Measurements from ENCODE around the gene ARHGAP15. TPM values are rescaled to one million over a fixed set of nuclear protein-coding genes. Genes with fewer than 3 reads are reported as not detected.

The ARHGAP15 gene
- total RNA-seq, 1 donor from 2014 or later = 12.4 TPM

- DNase-seq (ENCODE audit: low spot score) = no peak
These were observed 15.7 kb downstream of the ARHGAP15 start for GRCh38 chr2:143144813-143145455.

- DNase-seq (ENCODE audit: low spot score) = no peak
These were observed 17.1 kb downstream of the ARHGAP15 start for GRCh38 chr2:143146366-143146765.

DNA sequence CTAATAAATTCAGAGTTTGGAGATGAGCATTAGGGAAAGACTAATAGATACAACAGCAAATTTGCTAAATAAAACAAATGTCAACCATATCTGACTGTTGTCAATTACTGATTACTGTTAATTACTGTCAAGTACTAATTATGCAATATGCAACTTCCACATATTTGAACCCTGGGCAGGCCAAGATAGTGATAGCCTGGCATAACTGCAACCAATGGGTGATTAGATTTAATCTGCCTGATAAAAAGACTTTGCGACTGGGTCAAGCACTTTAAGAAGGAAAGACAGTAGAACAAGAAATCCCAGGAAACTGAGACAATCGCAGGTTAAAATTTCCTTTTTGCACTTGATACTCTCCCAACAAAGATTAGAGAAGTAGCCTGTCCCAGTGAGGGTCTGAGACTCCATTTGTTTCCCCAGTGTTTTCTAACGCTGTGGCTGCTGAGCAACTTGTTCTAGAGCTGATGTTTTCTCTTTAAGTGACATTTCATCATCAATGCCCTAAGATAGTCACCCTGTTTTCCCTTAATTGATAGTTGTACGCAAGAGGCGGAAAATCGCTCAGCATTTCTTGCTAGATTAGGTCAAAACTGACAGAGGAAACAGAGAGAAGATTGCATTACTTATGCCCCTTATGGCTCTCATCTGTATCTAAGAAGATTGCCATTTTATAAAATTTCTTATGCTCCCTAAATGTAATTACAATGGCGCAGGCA is 17.8 kb downstream of the ARHGAP15 start:
- DNase-seq (ENCODE audit: low spot score) = no peak

DNA sequence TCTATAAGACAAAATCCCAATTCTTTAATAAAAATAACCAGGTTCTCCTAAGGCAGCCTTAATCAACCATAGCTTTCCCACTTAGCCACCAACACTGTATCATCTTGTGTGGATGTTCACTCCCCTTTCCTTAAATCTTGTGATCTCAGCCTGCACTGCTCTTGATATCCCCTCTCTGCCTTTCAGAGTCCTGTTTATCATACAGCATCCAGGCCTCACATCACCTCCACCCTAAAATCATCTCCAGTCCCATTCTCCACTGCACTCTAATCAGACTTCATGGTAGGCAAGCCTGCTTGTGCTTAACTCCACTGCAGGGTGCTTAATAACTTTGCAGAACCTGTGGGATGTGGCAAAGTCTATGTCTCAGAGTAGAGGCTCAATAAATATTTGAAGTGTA is 18.8 kb downstream of the ARHGAP15 start:
- DNase-seq (ENCODE audit: low spot score) = no peak

DNA sequence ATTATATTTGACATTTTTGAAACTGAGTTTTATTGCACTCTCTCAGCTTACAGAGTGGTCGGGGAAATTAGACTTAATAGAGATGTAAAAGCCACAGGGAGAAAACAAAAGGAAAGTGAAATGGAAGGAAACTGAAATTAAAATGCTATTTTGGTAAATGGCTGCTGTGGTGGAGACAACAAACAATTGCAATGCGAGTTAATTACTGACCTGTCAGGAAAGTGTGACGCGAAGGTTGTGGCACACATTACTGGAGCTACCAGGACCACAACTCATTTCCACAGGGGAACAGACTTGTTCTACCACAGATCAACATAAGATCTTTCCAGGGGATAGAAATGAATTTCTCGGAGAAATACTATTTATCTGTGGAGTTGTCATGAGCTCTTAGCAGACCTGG is 19.5 kb downstream of the ARHGAP15 start:
- DNase-seq (ENCODE audit: low spot score) = no peak

DNA sequence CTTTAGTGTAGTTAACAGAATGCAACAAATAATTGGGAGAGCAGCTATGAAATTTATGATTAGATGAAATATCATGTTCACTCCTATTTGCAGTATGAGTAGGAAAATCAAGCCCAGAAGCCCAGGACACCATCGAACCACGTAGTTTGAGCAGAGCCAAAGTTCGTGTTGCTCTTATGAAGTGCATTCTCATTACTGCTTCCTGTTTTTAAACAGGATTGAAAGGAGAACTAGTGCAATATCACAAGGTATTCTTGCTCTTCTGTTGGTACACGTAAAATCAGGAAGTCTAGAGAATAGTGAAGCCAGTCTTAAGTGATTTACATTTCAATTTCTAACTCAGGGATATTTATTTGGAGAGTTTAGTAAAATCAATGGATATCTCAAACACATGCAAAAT is 21.1 kb downstream of the ARHGAP15 start:
- no peak for DNase-seq (ENCODE audit: low spot score)

DNA sequence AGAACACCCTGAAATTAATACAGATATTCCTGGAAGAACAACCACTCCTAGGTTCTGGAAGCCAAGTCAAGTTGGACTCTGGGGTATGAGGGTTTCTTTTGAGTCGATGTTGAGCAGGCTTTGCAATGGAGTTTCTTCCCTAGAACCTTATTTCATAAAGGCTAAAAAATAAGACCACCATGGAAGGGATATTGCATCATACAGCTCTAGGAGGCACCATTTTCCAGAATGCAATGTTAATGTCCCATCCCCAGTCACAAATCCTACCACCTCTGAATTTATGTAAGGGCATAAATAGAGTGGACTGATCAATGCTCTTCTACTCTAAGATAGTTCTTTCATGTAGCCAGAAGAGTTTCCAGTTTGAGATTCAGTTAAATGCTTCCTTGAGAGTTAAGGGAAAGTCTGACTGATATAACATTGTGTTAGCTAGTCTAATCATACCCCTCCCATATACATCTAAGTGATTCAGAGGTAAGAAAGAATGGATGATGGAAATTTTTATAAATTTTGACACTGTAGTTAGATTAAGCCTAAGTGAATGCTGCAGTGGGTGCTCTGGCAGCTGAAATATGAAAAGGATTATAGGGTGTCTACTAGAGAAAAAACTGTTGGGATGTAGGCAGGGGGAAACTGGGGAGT is 22.0 kb downstream of the ARHGAP15 start:
- no peak for DNase-seq (ENCODE audit: low spot score)

GRCh38 chr2:143152219-143152618 is 23.0 kb downstream of the ARHGAP15 start:
- no peak for DNase-seq (ENCODE audit: low spot score)

GRCh38 chr2:143152637-143153036 is 23.4 kb downstream of the ARHGAP15 start:
- DNase-seq (ENCODE audit: low spot score) = no peak

GRCh38 chr2:143155661-143156060 is 26.4 kb downstream of the ARHGAP15 start:
- no peak for DNase-seq (ENCODE audit: low spot score)

GRCh38 chr2:143157001-143157400 is 27.8 kb downstream of the ARHGAP15 start:
- no peak for DNase-seq (ENCODE audit: low spot score)

- DNase-seq (ENCODE audit: low spot score) = no peak
These were observed 28.2 kb downstream of the ARHGAP15 start for GRCh38 chr2:143157418-143157817.

DNA sequence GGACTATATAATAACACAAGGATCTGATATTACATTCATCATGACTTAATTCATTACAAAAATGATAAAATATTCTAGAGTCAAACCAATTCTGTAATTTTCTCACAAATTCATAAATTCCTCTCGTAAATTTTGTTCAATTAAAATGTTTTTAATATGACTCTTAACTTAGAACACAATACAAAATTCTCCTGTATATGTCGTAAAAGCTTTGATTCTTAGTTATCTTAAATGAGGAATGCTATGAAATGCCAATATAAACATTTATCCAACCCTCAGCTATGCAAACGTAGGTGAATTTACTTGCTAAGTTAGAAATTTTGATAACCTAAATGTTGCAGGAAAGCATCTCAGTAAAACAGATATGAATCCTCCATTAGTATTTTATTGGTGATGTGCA is 28.9 kb downstream of the ARHGAP15 start:
- no peak for DNase-seq (ENCODE audit: low spot score)

GRCh38 chr2:143158551-143159485 is 29.6 kb downstream of the ARHGAP15 start:
- DNase-seq (ENCODE audit: low spot score) = no peak

- DNase-seq (ENCODE audit: low spot score) = no peak
These were observed 30.2 kb downstream of the ARHGAP15 start for GRCh38 chr2:143159486-143159840.

- no peak for DNase-seq (ENCODE audit: low spot score)
These were observed 31.8 kb downstream of the ARHGAP15 start for GRCh38 chr2:143160732-143161707.

DNA sequence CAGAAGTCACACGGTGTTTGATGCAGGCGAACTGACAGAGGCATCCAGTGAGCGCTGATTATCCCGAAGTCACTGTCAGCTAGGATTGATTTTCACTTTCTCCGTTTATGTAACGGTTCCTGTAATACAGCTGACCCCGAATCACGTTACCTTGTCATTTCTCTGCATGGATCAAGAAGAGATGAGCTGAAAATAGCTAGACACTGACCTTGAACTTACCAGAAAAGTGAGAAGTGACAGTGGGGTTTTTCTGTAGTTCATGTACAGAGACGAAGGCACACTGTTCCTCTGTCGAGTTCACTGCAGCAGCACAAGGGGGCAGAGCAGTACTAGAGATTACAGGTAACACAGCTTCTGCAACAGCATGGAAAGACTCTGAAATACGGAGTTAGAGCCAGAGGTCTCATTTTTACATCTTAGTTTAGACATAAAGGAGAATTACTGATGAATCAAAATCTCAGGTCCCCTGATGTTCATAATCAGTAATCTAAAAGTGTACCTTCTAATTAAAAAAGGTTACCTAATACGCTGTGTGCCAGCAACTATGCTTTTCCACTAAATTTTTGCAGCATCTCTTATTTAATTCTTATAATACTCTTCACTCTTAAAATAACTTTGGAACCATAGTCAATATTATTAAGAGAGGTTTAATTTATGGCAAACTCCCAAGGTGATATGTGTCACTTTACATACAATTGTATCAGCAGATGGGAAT is 33.1 kb downstream of the ARHGAP15 start:
- no peak for DNase-seq (ENCODE audit: low spot score)

DNA sequence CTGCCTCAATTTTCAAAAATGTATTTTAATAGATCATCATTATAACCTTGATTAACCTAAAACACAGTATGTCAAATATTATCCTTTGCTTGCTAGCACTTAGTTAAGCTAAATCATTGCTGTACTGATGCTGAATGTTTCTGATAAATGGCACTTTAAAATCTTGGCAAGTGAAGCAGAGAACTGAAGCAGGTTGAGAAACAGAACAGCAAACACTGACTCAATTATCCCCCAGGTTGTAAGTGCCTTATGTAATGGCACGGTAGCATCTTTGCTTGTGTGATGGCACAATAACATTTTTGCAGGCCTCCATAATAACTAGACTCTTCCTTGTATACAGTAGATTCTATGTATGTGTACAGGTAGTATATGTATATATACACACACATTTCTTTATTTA is 33.8 kb downstream of the ARHGAP15 start:
- DNase-seq (ENCODE audit: low spot score) = no peak

GRCh38 chr2:143163499-143163898 is 34.3 kb downstream of the ARHGAP15 start:
- DNase-seq (ENCODE audit: low spot score) = no peak

DNA sequence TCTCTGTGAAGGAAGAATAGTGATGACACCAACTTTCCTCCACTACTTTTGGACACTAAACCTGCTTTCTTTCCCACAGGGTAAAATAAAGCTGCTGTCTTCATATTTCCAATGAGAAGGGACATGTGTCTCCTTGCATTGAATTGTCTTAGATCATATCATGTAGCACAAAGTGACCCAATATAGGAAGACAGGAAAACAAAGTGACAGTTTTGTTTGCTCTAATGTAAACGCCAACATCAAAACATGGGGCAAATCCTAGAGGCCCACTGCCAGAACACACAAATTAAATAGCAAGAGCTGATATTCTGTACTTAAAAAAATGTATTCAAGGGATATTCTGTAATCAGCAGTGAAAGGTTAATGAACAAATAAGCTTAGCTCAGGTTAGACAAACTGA is 36.1 kb downstream of the ARHGAP15 start:
- no peak for DNase-seq (ENCODE audit: low spot score)

Measured in ureter (tissue), 1 donor.